NB4 (cell line): ENCODE data around the gene CSTF2T.
A peak's percentile ranks its signal among the peaks of the same experiment; 100 is the strongest.

Source experiments
- DNase-seq: peaks from one replicate; pipeline ENCODE4 v3.0.0; 2010; ENCODE audit warnings: low read depth
- H3K4me3 ChIP-seq: one replicate; pipeline ENCODE4 v1.5.1; 2011; ENCODE audit warnings: mild to moderate bottlenecking, low read depth, low read length, moderate library complexity
- MYC ChIP-seq: IDR thresholded peaks from 2 replicates; pipeline ENCODE4 v1.6.1; 2011; ENCODE audit warnings: low read depth, low read length
- POLR2A ChIP-seq: IDR thresholded peaks from 2 replicates; pipeline ENCODE4 v1.6.1; 2011; ENCODE audit warnings: mild to moderate bottlenecking; ENCODE audit not compliant: insufficient read length; ENCODE audit errors: extremely low read depth
- TF ChIP-seq, protein P1 (sequence below): IDR thresholded peaks from one replicate; pipeline ENCODE4 v1.5.1; 2012; ENCODE audit warnings: low read depth, low read length
- TF ChIP-seq, protein P2 (sequence below): IDR thresholded peaks from 2 replicates; pipeline ENCODE4 v1.6.1; 2011; ENCODE audit warnings: low read depth, low read length

The CSTF2T gene

DNA sequence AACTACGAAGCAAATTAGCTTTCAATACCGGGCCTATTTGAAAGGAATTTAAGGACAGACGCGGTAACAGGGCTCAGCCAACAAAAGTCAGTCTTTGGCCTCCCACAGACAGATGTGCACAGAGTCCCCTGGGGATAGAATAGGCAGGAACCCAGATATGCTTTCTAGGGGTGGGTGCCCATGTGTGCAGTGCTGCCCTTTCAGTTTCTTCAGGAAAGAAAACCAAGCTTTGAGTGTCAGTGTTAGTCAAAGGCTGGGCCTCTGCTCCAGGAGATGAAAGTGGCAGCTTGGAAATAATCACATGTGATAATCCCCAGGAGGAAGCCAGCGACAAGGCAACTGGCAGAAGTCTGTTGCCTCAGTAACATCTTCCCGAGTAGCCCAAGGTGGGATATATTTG is 43.8 kb upstream of the CSTF2T start:
- DNase-seq = peak; percentile 4
- H3K4me3 ChIP-seq = no peak overlapping the region
- TF ChIP-seq MYC (no peak), POLR2A (no peak)
- TF ChIP-seq, protein P1, sequence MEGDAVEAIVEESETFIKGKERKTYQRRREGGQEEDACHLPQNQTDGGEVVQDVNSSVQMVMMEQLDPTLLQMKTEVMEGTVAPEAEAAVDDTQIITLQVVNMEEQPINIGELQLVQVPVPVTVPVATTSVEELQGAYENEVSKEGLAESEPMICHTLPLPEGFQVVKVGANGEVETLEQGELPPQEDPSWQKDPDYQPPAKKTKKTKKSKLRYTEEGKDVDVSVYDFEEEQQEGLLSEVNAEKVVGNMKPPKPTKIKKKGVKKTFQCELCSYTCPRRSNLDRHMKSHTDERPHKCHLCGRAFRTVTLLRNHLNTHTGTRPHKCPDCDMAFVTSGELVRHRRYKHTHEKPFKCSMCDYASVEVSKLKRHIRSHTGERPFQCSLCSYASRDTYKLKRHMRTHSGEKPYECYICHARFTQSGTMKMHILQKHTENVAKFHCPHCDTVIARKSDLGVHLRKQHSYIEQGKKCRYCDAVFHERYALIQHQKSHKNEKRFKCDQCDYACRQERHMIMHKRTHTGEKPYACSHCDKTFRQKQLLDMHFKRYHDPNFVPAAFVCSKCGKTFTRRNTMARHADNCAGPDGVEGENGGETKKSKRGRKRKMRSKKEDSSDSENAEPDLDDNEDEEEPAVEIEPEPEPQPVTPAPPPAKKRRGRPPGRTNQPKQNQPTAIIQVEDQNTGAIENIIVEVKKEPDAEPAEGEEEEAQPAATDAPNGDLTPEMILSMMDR = no peak
- TF ChIP-seq, protein P2, sequence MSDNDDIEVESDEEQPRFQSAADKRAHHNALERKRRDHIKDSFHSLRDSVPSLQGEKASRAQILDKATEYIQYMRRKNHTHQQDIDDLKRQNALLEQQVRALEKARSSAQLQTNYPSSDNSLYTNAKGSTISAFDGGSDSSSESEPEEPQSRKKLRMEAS = no peak

DNA sequence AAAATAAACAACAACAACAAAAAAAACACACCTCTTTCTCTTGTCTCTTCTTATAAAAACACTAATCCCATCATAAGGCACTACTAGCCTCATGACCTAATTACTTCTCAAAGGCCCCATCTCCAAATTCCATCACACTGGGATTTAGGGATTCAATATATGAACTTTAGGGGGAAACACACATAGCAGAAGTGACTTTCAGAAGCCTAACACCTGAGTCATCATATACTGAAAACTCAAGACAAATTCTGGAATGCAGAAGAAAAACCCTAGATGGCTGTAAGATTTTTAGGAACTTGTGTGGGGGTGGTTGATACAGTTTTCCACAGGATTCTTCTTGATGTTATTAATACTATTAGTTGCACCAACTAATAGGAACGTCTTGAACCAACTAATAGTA is 33.7 kb upstream of the CSTF2T start:
- no peak overlapping the region for H3K4me3 ChIP-seq
- TF ChIP-seq POLR2A (no peak), MYC (no peak)
- TF ChIP-seq, protein P1 = no peak
- TF ChIP-seq, protein P2 = no peak
- no peak for DNase-seq

DNA sequence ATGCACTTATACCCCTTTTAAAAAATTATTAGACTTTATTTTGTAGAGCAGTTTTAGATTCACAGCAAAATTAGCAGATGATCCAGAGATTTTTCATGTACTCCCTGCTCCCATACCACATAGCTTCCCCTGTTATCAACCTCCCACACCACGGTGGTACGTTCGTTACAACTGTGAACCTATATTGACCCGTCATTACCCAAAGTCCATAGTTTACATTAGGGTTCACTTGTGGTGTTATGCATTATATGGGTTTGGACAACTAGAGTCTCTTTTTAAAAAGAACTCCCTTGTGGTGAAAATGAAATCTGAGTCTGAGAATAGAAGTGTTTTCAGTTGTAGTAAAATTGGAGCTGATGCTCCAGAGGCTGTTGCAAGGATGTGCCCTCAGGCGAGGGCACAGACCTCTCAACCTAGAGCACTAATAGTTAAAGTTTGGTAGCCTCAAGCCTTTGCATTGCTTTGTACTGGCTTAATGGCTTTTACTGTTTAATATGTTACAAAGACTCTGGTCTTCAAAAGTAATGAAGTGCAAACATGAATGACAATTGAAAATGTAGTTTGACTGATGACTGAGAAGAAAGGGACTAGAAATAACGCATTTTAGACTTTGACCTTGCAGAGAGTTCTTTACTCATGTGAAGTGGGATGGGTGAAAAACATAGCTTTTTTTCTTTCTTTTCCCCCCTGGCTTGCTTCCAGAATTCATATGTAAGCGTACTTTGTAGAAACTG is 30.6 kb upstream of the CSTF2T start:
- TF ChIP-seq, protein P2 = no peak
- TF ChIP-seq, protein P1 = no peak
- no peak for TF ChIP-seq POLR2A
- TF ChIP-seq MYC = no peak
- DNase-seq = no peak
- no peak overlapping the region for H3K4me3 ChIP-seq

DNA sequence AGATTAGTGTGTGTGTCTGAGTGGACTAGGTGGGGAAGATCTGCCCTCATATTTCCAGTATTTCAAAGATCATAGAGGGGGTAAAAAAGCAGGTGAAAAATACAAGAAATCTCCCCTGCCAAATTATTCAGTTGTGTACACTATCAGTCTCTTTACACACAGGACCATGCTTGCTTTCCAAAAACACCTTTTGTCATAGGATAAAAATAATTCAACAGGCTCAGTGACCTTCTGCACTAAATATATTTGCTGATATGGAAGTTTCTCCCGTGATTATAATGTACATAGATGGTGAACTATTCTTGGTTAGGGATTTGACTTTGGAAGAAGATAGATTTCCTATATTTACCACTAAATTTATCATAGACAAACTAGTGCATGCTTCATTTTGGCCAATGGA is 24.6 kb upstream of the CSTF2T start:
- DNase-seq = no peak
- no peak for TF ChIP-seq MYC
- TF ChIP-seq POLR2A = no peak
- TF ChIP-seq, protein P1 = no peak
- TF ChIP-seq, protein P2 = no peak
- no peak overlapping the region for H3K4me3 ChIP-seq

DNA sequence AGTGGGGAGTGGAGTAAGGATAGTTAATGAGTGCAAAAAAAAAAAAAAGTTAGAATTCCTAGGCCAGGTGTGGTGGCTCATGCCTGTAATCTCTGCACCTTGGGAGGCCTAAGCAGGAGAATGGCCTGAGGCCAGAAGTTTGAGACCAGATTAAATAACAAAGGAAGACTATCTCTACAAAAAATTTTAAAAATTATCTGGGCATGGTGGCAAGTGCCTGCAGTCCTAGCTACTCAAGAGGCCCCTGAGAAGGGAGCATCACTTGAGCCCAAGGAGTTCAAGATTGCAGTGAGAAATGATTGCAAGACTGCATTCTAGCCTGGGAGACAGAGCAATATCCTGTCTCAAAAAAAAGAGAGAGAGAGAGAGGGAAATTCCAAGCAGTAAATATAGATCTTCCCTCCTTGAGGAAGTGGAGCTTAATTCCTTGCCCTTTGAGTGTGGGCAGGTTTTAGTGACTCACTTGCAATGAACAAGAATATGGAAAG is 19.5 kb upstream of the CSTF2T start:
- TF ChIP-seq MYC (no peak), POLR2A (no peak)
- TF ChIP-seq, protein P2 = no peak
- TF ChIP-seq, protein P1 = no peak
- no peak for DNase-seq
- no peak overlapping the region for H3K4me3 ChIP-seq

DNA sequence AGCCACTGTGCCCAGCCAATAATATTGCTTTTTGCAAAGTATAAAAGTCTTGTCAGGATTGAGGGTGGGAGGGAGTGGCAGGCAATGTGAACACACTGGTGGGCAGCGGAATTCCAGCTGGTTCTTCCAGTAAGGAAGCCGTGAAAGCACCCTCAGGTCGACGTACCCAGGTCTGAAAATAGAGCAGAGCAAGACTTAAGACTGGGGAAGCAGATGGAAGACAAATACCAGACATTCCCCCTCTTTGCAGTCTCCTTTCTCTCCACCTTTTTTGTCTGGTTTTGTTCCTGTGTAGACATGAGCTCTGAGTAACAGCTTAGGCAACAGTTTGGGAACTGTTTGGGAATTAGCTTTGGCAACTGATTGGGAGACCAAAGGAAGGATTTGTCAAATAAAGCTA is 17.6 kb upstream of the CSTF2T start:
- no peak overlapping the region for H3K4me3 ChIP-seq
- DNase-seq = no peak
- TF ChIP-seq POLR2A (no peak), MYC (no peak)
- TF ChIP-seq, protein P1 = no peak
- TF ChIP-seq, protein P2 = no peak
